ENCODE results near the gene SVOP. TPM values are rescaled to one million over a fixed set of nuclear protein-coding genes. Genes with fewer than 3 reads are reported as not detected.

The SVOP gene
- total and polyA plus RNA-seq, 2 donors (not counting 1 experiment from before 2014, with no cell fraction given), result not detected

- Histone ChIP-seq H2AFZ (ENCODE audit: low read length) (no peak overlapping the region), H3K27me3 (ENCODE audit: control insufficient read depth, insufficient read depth, low read length) (no peaks in the 10 kb centered on the region), H3K36me3 (ENCODE audit: control insufficient read depth, insufficient read depth, low read length) (no peaks in the 10 kb centered on the region), H3K9ac (ENCODE audit: insufficient read depth, low read length) (no peak overlapping the region), H3K79me2 (ENCODE audit: control insufficient read depth, insufficient read depth, low read length) (no peaks in the 10 kb centered on the region), H3K4me1 (ENCODE audit: control insufficient read depth, extremely low read depth, insufficient read depth, low read length) (no peaks in the 10 kb centered on the region), H3K27ac (ENCODE audit: insufficient read depth, low read length) (no peak overlapping the region), H3K4me2 (ENCODE audit: extremely low read depth, insufficient read depth, low read length) (no peak overlapping the region), H3K4me3 (replicated peaks in 1 of 4; ENCODE audit: control extremely low read depth in 1 of 4, insufficient read depth in 1 of 4, low read depth in 3 of 4, low read length in 4 of 4) (no peak overlapping the region), H3K9me3 (ENCODE audit: control insufficient read depth, insufficient read depth, low read depth, low read length) (no peaks in the 10 kb centered on the region), H4K20me1 (ENCODE audit: control insufficient read depth, extremely low read depth, insufficient read depth, low read length) (peaks cover 2% of the 10 kb centered on the region)
- no peak for DNase-seq (ENCODE audit: low read depth in 2 of 2)
- TF ChIP-seq CTCF (conservative IDR thresholded peaks at IDR 0.05 in 1 of 2, IDR thresholded peaks at IDR 0.05 in 1 of 2; ENCODE audit: low read depth in 1 of 2, low read length in 2 of 2) (no peak), EZH2 (IDR thresholded peaks at IDR 0.05; ENCODE audit: low read length, missing control alignments) (no peak)
These were observed 98.0 kb downstream of the SVOP start for GRCh38 chr12:108922918-108923317.

GRCh38 chr12:108921946-108922345, 98.9 kb downstream of the SVOP start:
- Histone ChIP-seq H3K79me2 (ENCODE audit: control insufficient read depth, insufficient read depth, low read length) (no peaks in the 10 kb centered on the region), H3K4me3 (replicated peaks in 1 of 4; ENCODE audit: control extremely low read depth in 1 of 4, insufficient read depth in 1 of 4, low read depth in 3 of 4, low read length in 4 of 4) (no peak overlapping the region), H3K4me1 (ENCODE audit: control insufficient read depth, extremely low read depth, insufficient read depth, low read length) (no peaks in the 10 kb centered on the region), H3K9me3 (ENCODE audit: control insufficient read depth, insufficient read depth, low read depth, low read length) (no peaks in the 10 kb centered on the region), H3K4me2 (ENCODE audit: extremely low read depth, insufficient read depth, low read length) (no peak overlapping the region), H3K9ac (ENCODE audit: insufficient read depth, low read length) (no peak overlapping the region), H4K20me1 (ENCODE audit: control insufficient read depth, extremely low read depth, insufficient read depth, low read length) (peaks cover 2% of the 10 kb centered on the region), H3K36me3 (ENCODE audit: control insufficient read depth, insufficient read depth, low read length) (no peaks in the 10 kb centered on the region), H2AFZ (ENCODE audit: low read length) (no peak overlapping the region), H3K27me3 (ENCODE audit: control insufficient read depth, insufficient read depth, low read length) (no peaks in the 10 kb centered on the region), H3K27ac (ENCODE audit: insufficient read depth, low read length) (no peak overlapping the region)
- no peak for TF ChIP-seq EZH2 (IDR thresholded peaks at IDR 0.05; ENCODE audit: low read length, missing control alignments)
- TF ChIP-seq CTCF (conservative IDR thresholded peaks at IDR 0.05 in 1 of 2, IDR thresholded peaks at IDR 0.05 in 1 of 2; ENCODE audit: low read depth in 1 of 2, low read length in 2 of 2), result no peak
- DNase-seq (ENCODE audit: low read depth in 2 of 2), result no peak

DNA sequence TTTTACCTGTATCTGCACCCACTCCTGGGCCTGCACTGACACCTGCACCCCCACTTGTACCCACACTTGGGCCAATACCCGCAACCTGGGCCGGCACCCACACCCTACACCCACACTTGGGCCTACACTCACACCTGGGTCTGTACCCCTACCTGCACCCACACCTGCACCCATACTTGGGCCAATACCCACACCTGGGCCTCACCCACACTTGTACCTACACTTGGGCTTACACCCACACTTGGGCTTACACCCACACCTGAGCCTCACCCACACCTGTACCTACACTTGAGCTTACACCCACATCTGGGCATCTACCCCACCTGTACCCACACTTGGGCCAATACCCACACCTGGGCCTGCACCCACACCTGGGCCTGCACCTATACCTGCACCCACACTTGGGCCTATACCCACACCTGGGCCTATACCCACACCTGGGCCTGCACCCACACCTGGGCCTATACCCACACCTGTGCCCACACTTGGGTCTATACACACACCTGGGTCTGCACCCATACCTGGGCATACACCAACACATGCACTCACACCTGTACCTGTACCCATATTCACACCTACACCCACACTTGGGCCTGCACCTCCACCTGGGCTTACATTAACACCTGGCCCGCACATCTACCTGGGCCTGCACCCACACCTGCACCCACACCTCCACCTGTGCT, 101.8 kb downstream of the SVOP start:
- no peak for TF ChIP-seq EZH2 (IDR thresholded peaks at IDR 0.05; ENCODE audit: low read length, missing control alignments)
- Histone ChIP-seq H3K9ac (ENCODE audit: insufficient read depth, low read length) (no peak overlapping the region), H3K9me3 (ENCODE audit: control insufficient read depth, insufficient read depth, low read depth, low read length) (no peaks in the 10 kb centered on the region), H3K4me1 (ENCODE audit: control insufficient read depth, extremely low read depth, insufficient read depth, low read length) (no peaks in the 10 kb centered on the region), H3K4me2 (ENCODE audit: extremely low read depth, insufficient read depth, low read length) (no peak overlapping the region), H2AFZ (ENCODE audit: low read length) (no peak overlapping the region), H3K27me3 (ENCODE audit: control insufficient read depth, insufficient read depth, low read length) (no peaks in the 10 kb centered on the region), H3K79me2 (ENCODE audit: control insufficient read depth, insufficient read depth, low read length) (no peaks in the 10 kb centered on the region), H3K4me3 (replicated peaks in 1 of 4; ENCODE audit: control extremely low read depth in 1 of 4, insufficient read depth in 1 of 4, low read depth in 3 of 4, low read length in 4 of 4) (no peak overlapping the region), H4K20me1 (ENCODE audit: control insufficient read depth, extremely low read depth, insufficient read depth, low read length) (peaks cover 2% of the 10 kb centered on the region), H3K36me3 (ENCODE audit: control insufficient read depth, insufficient read depth, low read length) (no peaks in the 10 kb centered on the region), H3K27ac (ENCODE audit: insufficient read depth, low read length) (no peak overlapping the region)
- DNase-seq (ENCODE audit: low read depth in 2 of 2), result no peak
